ENCODE data around the gene ZNF230. TPM values are rescaled to one million over a fixed set of nuclear protein-coding genes. Genes with fewer than 3 reads are reported as not detected.

ZNF230 gene
- total RNA-seq, 8 experiments from 2014 or later = 2.8 to 5.0 (median 3.7) TPM

- peaks cover 3 to 6% of the 10 kb centered on the region in 2 donors for H3K4me1 ChIP-seq (replicated peaks in 1 of 2)
- in situ Hi-C loops (cut with MboI; ENCODE audit: low pct_unique_long_range_greater_than_20kb in 2 of 9, low sequenced_read_pairs in 9 of 9, unreplicated experiment in 9 of 9) = no loop called here
- no peak overlapping the region for H3K27ac ChIP-seq
- no peak for ATAC-seq (replicated peaks in 6 of 8)
- H3K4me3 ChIP-seq = no peak overlapping the region
- 70 to 100% (median 99%) methylated on average over 1 to 4 of the region's 5 CpGs; no CpG with 5 or more reads in 2 of the 10 experiments for WGBS, 10 experiments
Measured at GRCh38 chr19:44055870-44056269, 53.1 kb downstream of the ZNF230 start.

- H3K4me3 ChIP-seq = no peak overlapping the region
- no peaks in the 10 kb centered on the region for H3K4me1 ChIP-seq (replicated peaks in 1 of 2)
- 14 to 100% (median 60%) methylated on average over 1 of the region's 2 CpGs; no CpG with 5 or more reads in 5 of the 10 experiments for WGBS, 10 experiments
- no peak overlapping the region for H3K27ac ChIP-seq
- in situ Hi-C loops (cut with MboI; ENCODE audit: low pct_unique_long_range_greater_than_20kb in 2 of 9, low sequenced_read_pairs in 9 of 9, unreplicated experiment in 9 of 9) = no loop called here
- no peak for ATAC-seq (replicated peaks in 6 of 8)
Measured at GRCh38 chr19:44059229-44059628, 56.5 kb downstream of the ZNF230 start.

GRCh38 chr19:44061038-44061437 is 58.3 kb downstream of the ZNF230 start:
- Histone ChIP-seq H3K27ac (no peak overlapping the region), H3K4me1 (replicated peaks in 1 of 2) (no peaks in the 10 kb centered on the region), H3K4me3 (no peak overlapping the region)
- no peak for ATAC-seq (replicated peaks in 6 of 8)
- in situ Hi-C loops (cut with MboI; ENCODE audit: low pct_unique_long_range_greater_than_20kb in 2 of 9, low sequenced_read_pairs in 9 of 9, unreplicated experiment in 9 of 9) = no loop called here
- WGBS, 10 experiments = 71 to 100% (median 100%) methylated on average over 1 of the region's 1 CpG; no CpG with 5 or more reads in 5 of the 10 experiments

Other genes starting within 250 kb of the ZNF230 start
- gene SMG9, start 248.0 kb upstream of the ZNF230 start, total RNA-seq = 10 to 100 TPM; 15.1 to 46.1 (median 25.0) TPM
- 1 to 10 TPM in 3 of 8 experiments, under 1 TPM in 5; 0.11 to 7.4 (median 0.58) TPM for gene KCNN4, start 222.0 kb upstream of the ZNF230 start, total RNA-seq
- gene LYPD5, start 200.5 kb upstream of the ZNF230 start, total RNA-seq = 1 to 10 TPM in 4 of 8 experiments, under 1 TPM in 4; 0.05 to 2.4 (median 1.1) TPM
- gene ZNF283, start 175.6 kb upstream of the ZNF230 start, total RNA-seq = 10 to 100 TPM in 7 of 8 experiments, 1 to 10 TPM in 1; 4.0 to 36.9 (median 13.8) TPM
- 10 to 100 TPM in 1 of 8 experiments, 1 to 10 TPM in 6, under 1 TPM in 1; 0.67 to 11.5 (median 4.5) TPM for gene ZNF404, start 119.0 kb upstream of the ZNF230 start, total RNA-seq
- gene ZNF45, start 67.7 kb upstream of the ZNF230 start, total RNA-seq = 10 to 100 TPM in 6 of 8 experiments, 1 to 10 TPM in 2; 7.7 to 24.6 (median 13.1) TPM
- 10 to 100 TPM in 4 of 8 experiments, 1 to 10 TPM in 4; 3.9 to 12.1 (median 10.0) TPM for gene ZNF221, start 51.7 kb upstream of the ZNF230 start, total RNA-seq
- 10 to 100 TPM in 3 of 8 experiments, 1 to 10 TPM in 5; 5.1 to 12.2 (median 7.7) TPM for gene ZNF155, start 18.8 kb upstream of the ZNF230 start, total RNA-seq
- gene ZNF222, start 22.4 kb downstream of the ZNF230 start, total RNA-seq = 10 to 100 TPM in 5 of 8 experiments, 1 to 10 TPM in 3; 4.0 to 19.1 (median 13.0) TPM
- gene ZNF223, start 49.1 kb downstream of the ZNF230 start, total RNA-seq = 10 to 100 TPM in 1 of 8 experiments, 1 to 10 TPM in 7; 3.9 to 11.4 (median 7.2) TPM
- 1 to 10 TPM; 2.5 to 6.3 (median 3.5) TPM for gene ZNF284, start 69.2 kb downstream of the ZNF230 start, total RNA-seq
- 10 to 100 TPM; 14.8 to 40.0 (median 20.3) TPM for gene ZNF224, start 91.4 kb downstream of the ZNF230 start, total RNA-seq
- 10 to 100 TPM in 1 of 8 experiments, 1 to 10 TPM in 7; 3.7 to 10.4 (median 6.2) TPM for gene ZNF225, start 110.4 kb downstream of the ZNF230 start, total RNA-seq
- 10 to 100 TPM in 6 of 8 experiments, 1 to 10 TPM in 2; 9.4 to 15.1 (median 11.2) TPM for gene ZNF234, start 138.6 kb downstream of the ZNF230 start, total RNA-seq
- gene ZNF226, start 162.1 kb downstream of the ZNF230 start, total RNA-seq = 10 to 100 TPM; 19.6 to 56.9 (median 41.6) TPM
- 10 to 100 TPM; 17.3 to 35.7 (median 28.7) TPM for gene ZNF227, start 209.6 kb downstream of the ZNF230 start, total RNA-seq

Measured in motor neuron (in vitro differentiated cells).